ENCODE data around the gene ARRDC2. TPM values are rescaled to one million over a fixed set of nuclear protein-coding genes. Genes with fewer than 3 reads are reported as not detected.
"Not testable (repeated sequence)": the region's sequence is repeated elsewhere in the genome, so short reads cannot be mapped to it uniquely, and the experiment has no call there.

The ARRDC2 gene
- total and polyA plus RNA-seq, 10 of the 15 experiments (the other 5 are each of a cell fraction or from before 2014, with no cell fraction given) = 0.48 to 10.1 (median 4.8) TPM

DNA sequence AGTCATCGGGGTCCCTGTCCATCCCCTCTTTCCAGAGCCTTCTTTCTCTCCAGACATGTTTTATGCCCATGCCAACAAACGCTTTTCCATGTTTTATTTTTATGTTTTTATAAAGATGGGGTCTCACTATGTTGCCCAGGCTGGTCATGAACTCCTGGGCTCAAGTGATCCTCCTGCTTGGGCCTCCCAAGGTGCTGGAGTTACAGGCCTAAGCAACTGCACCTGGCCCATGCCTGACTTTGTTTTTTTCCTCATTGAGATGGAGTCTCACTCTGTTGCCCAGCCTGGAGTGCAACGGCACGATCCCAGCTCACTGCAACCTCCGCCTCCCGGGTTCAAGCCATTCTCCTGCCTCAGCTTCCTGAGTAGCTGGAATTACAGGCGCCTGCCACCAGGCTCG is 21.4 kb upstream of the ARRDC2 start:
- DNase-seq (ENCODE audit: low read depth, low spot score); H3K9me3 ChIP-seq (replicated peaks; ENCODE audit: control insufficient read depth, insufficient read depth, low read length); H3K4me1 ChIP-seq (ENCODE audit: control insufficient read depth, insufficient read depth, low read length); SMC1A ChIA-PET (ENCODE audit: uncharacterized antibody, unreplicated experiment); ATAC-seq; H3K79me2 ChIP-seq (ENCODE audit: control insufficient read depth, insufficient read depth, low read length); H3K4me3 ChIP-seq; H3K4me2 ChIP-seq (ENCODE audit: control insufficient read depth, insufficient read depth); H3K9ac ChIP-seq (ENCODE audit: control insufficient read depth, insufficient read depth, low read length); intact Hi-C loops (cut with micrococcal nuclease; ENCODE audit: unreplicated experiment); H3K27me3 ChIP-seq (replicated peaks in 1 of 2; ENCODE audit: control insufficient read depth in 2 of 2, insufficient read depth in 2 of 2, low read length in 1 of 2); H3K27ac ChIP-seq (ENCODE audit: control insufficient read depth, insufficient read depth); FAIRE-seq; POLR2A ChIA-PET; H4K20me1 ChIP-seq (ENCODE audit: control insufficient read depth, insufficient read depth); H3K36me3 ChIP-seq (ENCODE audit: control insufficient read depth in 2 of 2, insufficient read depth in 2 of 2, low read length in 1 of 2); H2AFZ ChIP-seq (ENCODE audit: control insufficient read depth, low read depth, low read length); CTCF ChIA-PET; RAD21 ChIA-PET (ENCODE audit: unreplicated experiment); BruUV-seq (replicated peaks): not testable (repeated sequence)
- WGBS (ENCODE audit: insufficient coverage, insufficient replicate concordance, low lambda C conversion rate, missing lambda C conversion rate) = 46% methylated on average over 8 of the region's 8 CpGs
- in situ Hi-C loops (cut with MboI) = loop anchor here (5.0 kb wide), 1 partner anchor 119 kb away; no protein-coding TSS in a partner anchor

DNA sequence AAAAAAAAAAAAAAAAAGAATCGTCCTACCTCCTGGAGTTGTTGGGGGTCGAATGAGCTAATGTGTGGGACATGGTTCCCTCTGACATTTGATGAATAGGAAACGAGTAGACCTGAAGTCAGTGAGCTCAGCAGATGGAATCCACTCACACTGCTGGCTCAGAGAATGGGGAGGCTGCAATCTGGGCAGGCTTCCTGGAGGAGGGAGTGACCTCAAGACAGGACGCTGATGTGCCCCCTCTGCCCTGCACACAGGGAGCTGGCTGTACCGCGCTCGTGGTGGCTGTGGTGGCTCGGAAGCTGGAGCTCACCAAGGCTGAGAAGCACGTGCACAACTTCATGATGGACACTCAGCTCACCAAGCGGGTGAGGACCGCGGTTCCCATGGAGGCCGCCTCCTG is 19.8 kb upstream of the ARRDC2 start:
- in situ Hi-C loops (cut with MboI) = loop anchor here (5.0 kb wide), 1 partner anchor 121 kb away; no protein-coding TSS in a partner anchor
- Histone ChIP-seq H3K4me1 (ENCODE audit: control insufficient read depth, insufficient read depth, low read length) (no peaks in the 10 kb centered on the region), H4K20me1 (ENCODE audit: control insufficient read depth, insufficient read depth) (no peaks in the 10 kb centered on the region), H3K4me2 (ENCODE audit: control insufficient read depth, insufficient read depth) (no peak overlapping the region), H3K27ac (ENCODE audit: control insufficient read depth, insufficient read depth) (no peak overlapping the region), H3K79me2 (ENCODE audit: control insufficient read depth, insufficient read depth, low read length) (no peaks in the 10 kb centered on the region), H3K4me3 (no peak overlapping the region), H3K9me3 (replicated peaks; ENCODE audit: control insufficient read depth, insufficient read depth, low read length) (no peaks in the 10 kb centered on the region), H2AFZ (ENCODE audit: control insufficient read depth, low read depth, low read length) (no peak overlapping the region), H3K9ac (ENCODE audit: control insufficient read depth, insufficient read depth, low read length) (no peak overlapping the region), H3K36me3 (ENCODE audit: control insufficient read depth in 2 of 2, insufficient read depth in 2 of 2, low read length in 1 of 2) (no peaks in the 10 kb centered on the region), H3K27me3 (replicated peaks in 1 of 2; ENCODE audit: control insufficient read depth in 2 of 2, insufficient read depth in 2 of 2, low read length in 1 of 2) (no peaks in the 10 kb centered on the region)
- ChIA-PET CTCF (interaction anchor here (0.5 to 1.1 kb wide), 5 partner anchors 9 to 50 kb away, joined by 3 to 4 read pairs (median 3); no protein-coding TSS in a partner anchor), SMC1A (ENCODE audit: uncharacterized antibody, unreplicated experiment) (no interaction called here), POLR2A (interaction anchor here (0.6 to 0.7 kb wide), 3 partner anchors 8 to 30 kb away, joined by 3 to 10 read pairs (median 4); no protein-coding TSS in a partner anchor), RAD21 (ENCODE audit: unreplicated experiment) (no interaction called here)
- intact Hi-C loops (cut with micrococcal nuclease; ENCODE audit: unreplicated experiment) = no loop called here
- 69% methylated on average over 12 of the region's 13 CpGs for WGBS (ENCODE audit: insufficient coverage, insufficient replicate concordance, low lambda C conversion rate, missing lambda C conversion rate)
- DNase-seq (ENCODE audit: low read depth, low spot score) (no peak), ATAC-seq (no peak), FAIRE-seq (no peak)
- no TSS peak for BruUV-seq (replicated peaks)
- TF ChIP-seq FOXM1 (IDR thresholded peaks at IDR 0.05; ENCODE audit: low read depth, low read length) (no peak), NRF1 (conservative IDR thresholded peaks at IDR 0.05; ENCODE audit: low read depth, low read length) (no peak), BMI1 (IDR thresholded peaks at IDR 0.05; ENCODE audit: borderline replicate concordance) (no peak), GABPA (IDR thresholded peaks at IDR 0.05; ENCODE audit: low read depth) (no peak), EZH2 (IDR thresholded peaks at IDR 0.05; ENCODE audit: borderline replicate concordance, control insufficient read depth, low read depth, low read length) (no peak), YBX1 (IDR thresholded peaks at IDR 0.05) (no peak), TCF7 (IDR thresholded peaks at IDR 0.05; ENCODE audit: borderline replicate concordance) (no peak)
- TF ChIP-seq, protein P1, sequence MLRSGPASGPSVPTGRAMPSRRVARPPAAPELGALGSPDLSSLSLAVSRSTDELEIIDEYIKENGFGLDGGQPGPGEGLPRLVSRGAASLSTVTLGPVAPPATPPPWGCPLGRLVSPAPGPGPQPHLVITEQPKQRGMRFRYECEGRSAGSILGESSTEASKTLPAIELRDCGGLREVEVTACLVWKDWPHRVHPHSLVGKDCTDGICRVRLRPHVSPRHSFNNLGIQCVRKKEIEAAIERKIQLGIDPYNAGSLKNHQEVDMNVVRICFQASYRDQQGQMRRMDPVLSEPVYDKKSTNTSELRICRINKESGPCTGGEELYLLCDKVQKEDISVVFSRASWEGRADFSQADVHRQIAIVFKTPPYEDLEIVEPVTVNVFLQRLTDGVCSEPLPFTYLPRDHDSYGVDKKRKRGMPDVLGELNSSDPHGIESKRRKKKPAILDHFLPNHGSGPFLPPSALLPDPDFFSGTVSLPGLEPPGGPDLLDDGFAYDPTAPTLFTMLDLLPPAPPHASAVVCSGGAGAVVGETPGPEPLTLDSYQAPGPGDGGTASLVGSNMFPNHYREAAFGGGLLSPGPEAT (IDR thresholded peaks at IDR 0.05; ENCODE audit: low read depth) = no peak
- TF ChIP-seq, protein P2, sequence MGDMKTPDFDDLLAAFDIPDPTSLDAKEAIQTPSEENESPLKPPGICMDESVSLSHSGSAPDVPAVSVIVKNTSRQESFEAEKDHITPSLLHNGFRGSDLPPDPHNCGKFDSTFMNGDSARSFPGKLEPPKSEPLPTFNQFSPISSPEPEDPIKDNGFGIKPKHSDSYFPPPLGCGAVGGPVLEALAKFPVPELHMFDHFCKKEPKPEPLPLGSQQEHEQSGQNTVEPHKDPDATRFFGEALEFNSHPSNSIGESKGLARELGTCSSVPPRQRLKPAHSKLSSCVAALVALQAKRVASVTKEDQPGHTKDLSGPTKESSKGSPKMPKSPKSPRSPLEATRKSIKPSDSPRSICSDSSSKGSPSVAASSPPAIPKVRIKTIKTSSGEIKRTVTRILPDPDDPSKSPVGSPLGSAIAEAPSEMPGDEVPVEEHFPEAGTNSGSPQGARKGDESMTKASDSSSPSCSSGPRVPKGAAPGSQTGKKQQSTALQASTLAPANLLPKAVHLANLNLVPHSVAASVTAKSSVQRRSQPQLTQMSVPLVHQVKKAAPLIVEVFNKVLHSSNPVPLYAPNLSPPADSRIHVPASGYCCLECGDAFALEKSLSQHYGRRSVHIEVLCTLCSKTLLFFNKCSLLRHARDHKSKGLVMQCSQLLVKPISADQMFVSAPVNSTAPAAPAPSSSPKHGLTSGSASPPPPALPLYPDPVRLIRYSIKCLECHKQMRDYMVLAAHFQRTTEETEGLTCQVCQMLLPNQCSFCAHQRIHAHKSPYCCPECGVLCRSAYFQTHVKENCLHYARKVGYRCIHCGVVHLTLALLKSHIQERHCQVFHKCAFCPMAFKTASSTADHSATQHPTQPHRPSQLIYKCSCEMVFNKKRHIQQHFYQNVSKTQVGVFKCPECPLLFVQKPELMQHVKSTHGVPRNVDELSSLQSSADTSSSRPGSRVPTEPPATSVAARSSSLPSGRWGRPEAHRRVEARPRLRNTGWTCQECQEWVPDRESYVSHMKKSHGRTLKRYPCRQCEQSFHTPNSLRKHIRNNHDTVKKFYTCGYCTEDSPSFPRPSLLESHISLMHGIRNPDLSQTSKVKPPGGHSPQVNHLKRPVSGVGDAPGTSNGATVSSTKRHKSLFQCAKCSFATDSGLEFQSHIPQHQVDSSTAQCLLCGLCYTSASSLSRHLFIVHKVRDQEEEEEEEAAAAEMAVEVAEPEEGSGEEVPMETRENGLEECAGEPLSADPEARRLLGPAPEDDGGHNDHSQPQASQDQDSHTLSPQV (IDR thresholded peaks at IDR 0.05) = no peak
- TF ChIP-seq, protein P3, sequence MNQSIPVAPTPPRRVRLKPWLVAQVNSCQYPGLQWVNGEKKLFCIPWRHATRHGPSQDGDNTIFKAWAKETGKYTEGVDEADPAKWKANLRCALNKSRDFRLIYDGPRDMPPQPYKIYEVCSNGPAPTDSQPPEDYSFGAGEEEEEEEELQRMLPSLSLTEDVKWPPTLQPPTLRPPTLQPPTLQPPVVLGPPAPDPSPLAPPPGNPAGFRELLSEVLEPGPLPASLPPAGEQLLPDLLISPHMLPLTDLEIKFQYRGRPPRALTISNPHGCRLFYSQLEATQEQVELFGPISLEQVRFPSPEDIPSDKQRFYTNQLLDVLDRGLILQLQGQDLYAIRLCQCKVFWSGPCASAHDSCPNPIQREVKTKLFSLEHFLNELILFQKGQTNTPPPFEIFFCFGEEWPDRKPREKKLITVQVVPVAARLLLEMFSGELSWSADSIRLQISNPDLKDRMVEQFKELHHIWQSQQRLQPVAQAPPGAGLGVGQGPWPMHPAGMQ (IDR thresholded peaks at IDR 0.05; ENCODE audit: borderline replicate concordance) = no peak

Measured in GM12878 (cell line).